Stimulated activated CD8-positive, alpha-beta memory T cell treated with anti-CD3 and anti-CD28 coated beads, Interleukin-7, amount 100 ng/mL, for 24 hours (primary cell): Measurements from ENCODE around the gene TMEM176A.
"Not testable (repeated sequence)": the region's sequence is repeated elsewhere in the genome, so short reads cannot be mapped to it uniquely, and the experiment has no call there.

ENCODE experiments used
- DNase-seq: peaks from one replicate; pipeline ENCODE4 v3.0.0-alpha.2; 2020; ENCODE audit warnings: low read depth

TMEM176A gene

GRCh38 chr7:150788474-150789269 is 11.9 kb upstream of the TMEM176A start:
- DNase-seq: no peak

GRCh38 chr7:150790416-150791075 is 10.0 kb upstream of the TMEM176A start:
- no peak for DNase-seq

- no peak for DNase-seq
Measured at GRCh38 chr7:150791304-150791703, 9.3 kb upstream of the TMEM176A start.

DNA sequence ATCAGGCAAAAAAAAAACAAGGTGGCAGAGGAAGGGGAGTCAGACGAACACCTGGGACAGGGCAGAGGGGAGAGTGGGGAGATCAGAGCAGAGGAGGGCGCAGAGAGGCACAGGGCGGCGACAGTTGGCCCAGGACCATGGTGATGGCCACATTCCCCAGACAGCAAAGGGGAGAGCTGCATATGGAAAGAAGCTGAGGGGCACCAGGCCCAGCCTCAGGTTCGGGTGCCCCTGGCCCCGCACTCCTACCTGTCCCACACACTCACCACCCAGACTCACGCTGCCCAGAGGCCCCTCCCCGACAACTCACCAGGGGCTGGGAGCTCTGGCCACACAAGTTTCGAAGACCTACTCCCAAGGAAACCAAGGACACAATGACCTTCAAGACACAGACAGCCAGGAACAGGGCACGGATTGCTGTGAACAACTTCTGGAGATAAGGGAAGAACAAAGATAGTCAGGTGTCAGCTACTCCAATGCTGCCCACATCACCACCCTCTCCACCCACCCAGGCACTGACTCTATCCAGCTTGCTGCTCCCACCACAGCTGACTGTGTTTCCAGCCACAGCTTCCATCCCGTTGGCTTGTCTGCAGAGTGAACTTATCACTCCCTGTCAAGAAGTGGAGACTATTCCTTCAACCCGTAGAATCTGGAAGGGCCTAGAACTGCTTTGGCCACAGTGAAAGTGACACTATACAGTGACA is 8.7 kb upstream of the TMEM176A start:
- no peak for DNase-seq

DNA sequence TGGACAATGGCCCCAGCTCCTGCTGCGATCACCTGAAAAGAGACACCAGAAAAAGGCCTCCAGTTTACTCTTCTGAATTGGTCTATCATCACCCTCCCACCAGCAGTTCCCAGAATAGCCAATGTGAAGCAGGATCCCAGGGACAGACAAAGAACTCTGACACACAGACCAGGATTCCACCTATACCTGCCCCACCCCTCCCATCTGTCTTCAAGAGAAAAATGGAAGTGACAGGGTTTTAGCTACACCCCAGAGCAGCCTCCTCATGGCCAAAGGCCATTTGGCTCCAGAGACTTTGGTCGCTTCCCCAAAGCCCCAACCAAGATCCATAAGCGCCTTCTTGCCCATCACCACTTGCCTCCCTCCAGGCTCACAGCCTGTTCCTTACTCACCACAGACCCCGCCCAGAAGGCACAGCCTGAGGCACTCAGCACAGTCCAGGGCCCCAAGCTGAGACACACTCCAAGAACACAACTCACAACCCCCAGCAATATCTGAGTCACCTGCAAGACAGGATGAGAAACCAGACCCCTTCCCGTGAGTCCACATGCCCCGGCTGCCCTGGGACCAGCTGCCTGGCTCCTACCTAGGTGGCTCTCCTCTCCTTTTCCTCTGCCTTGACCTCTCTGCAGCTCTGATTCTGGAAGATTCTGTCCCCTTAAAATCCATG is 6.9 kb upstream of the TMEM176A start:
- DNase-seq: no peak

GRCh38 chr7:150797661-150798060 is 2.9 kb upstream of the TMEM176A start:
- no peak for DNase-seq

DNA sequence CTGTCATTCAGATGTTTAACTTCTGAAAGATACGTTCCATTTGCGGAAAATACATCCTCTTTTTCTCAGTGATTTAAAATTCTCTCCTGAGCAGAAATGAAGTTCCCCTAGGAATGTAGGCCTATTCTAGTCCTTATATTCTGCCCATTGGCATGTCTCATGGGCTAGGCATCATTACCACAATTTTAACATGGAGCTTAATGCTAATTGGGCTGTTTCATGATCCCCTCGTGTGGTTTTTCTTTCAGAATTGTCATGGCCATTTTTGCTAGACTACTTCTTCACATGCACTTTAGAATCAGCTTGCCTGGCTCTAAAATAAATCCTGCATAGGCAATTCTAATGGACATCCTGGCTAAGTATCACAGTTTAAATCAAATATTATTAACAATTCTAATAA is 1.4 kb upstream of the TMEM176A start:
- no peak for DNase-seq

DNA sequence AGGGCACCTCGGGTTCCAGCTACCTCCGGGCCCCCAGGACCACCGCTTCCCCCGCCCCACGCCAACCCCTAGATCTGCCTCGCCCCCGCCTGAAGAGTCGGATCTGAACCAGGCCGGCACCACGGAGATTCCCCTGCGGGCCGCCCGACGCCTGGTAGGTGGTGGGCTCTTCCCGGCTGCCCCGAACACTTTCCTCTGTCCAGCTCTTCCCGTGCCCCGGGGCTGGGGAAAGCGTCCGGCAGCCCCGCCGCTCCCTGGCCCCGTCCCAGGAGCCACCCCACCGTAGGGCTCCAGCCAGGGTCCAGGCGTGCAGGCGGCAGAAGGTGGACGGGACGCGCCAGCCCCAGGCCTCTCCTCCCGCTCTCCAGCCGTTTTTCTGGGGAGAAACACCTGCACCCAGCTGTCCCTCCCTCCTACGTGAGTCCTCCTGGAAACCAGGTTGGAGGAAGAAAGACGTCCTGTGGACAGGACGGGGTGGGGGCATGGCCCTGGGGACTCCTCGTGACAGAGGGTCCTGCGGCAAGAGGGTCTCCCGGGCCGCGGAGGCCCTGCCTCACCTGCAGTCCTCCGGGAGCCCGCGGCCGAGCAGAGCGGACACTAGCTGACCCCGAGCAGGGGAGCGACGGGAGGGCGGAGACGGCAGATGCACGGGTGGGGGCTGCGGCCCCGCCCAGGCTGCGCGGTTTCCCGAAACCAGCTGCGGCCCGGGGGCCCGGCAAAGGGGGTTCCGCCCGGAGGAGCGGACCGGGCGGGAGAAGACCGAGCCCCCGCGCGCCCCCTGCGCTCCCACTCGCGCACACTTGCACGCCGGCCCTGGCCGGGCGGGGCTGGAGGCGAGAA is 608 bp upstream of the TMEM176A start, which contains the start of gene TMEM176B:
Gene TMEM176B, minus strand, starts transcription at position 624 of the 840 bp plus-strand sequence. CDS start 3,795 bp downstream, outside the sequence.
- no peak for DNase-seq

- DNase-seq: no peak
Measured at GRCh38 chr7:150801242-150801945, 825 bp downstream of the TMEM176A start.

- no peak for DNase-seq
Measured at GRCh38 chr7:150801946-150802771, 1.6 kb downstream of the TMEM176A start.

DNA sequence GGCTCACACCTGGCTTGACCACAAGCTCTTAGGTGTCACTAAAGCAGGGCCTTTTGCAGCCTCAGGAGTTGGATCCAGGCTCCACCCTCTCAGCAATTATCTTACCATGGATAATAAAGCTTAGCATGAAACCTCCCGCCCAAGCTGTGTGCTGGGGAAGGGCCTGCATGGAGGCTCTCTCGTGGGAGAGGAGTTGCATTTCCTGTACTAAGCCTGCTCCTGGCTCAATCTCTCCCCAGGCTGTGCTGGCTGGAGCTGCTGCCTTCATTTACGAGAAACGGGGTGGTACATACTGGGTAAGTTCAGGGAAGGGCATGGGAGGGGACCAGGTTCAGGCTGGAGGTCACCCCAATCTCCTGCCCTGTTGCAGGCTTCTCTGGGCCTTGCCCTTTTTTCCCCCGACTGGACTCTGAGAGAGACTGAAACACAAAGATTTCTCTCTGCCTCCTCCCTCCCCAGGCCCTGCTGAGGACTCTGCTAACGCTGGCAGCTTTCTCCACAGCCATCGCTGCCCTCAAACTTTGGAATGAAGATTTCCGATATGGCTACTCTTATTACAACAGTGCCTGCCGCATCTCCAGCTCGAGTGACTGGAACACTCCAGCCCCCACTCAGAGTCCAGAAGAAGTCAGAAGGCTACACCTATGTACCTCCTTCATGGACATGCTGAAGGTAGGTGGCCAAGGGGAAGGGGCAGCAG is 2.7 kb downstream of the TMEM176A start:
- DNase-seq: no peak

GRCh38 chr7:150804802-150805201 is 4.2 kb downstream of the TMEM176A start:
- DNase-seq: no peak

- no peak for DNase-seq
Measured at GRCh38 chr7:150805864-150806263, 5.3 kb downstream of the TMEM176A start.

GRCh38 chr7:150806454-150806853 is 5.9 kb downstream of the TMEM176A start:
- no peak for DNase-seq

DNA sequence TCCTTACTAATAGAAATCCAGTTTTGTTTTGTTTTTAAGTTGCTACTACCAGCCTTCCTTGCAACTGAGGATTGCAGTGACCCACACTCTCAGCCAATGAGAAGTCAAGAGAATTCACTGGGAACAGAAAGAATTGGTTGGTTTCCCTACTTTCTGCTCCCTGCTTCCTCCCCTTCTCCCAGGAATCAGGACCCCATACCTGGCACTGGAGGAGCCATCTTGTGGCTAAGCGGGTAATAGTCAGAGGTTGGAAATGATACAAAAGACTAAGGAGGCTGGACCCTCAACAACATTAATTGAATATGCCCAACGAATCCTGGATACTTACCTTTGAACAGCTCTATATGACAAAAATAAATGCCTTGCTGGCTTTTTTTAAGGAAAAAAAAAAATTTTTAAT is 6.3 kb downstream of the TMEM176A start:
- DNase-seq: no peak

- DNase-seq: not testable (repeated sequence)
Measured at GRCh38 chr7:150807616-150808438, 7.3 kb downstream of the TMEM176A start.

DNA sequence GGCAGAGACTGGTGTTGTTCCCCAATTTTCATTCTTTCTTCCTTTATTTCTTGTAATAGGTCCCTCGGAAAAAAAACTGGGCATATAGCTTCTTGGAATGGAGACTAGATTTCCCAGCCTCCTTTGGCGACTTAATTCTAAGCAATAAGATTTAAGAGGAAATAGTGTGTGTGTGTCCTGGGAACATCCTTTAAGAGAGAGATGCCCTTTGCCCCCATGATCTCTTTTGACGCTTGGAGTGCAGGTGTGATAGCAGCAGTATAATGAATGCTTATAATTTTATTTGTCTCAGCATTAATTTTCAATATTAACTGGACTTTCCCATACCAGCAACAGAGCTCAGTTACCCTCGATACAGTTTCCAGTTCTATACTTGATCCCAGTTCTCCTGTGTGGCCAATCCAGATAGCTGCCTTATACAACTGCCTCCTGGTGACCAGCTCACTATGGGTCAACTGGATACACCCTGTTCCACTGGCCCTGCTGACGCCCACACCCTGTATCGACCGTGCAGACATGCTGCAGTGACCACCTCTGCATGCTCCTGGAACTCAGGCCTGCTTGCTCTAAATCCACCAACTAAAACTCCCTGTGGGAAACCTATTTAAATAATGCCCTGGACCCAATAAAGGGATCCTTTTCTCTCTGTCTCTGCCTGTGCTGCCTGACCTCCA is 13.9 kb downstream of the TMEM176A start:
- DNase-seq: no peak

- DNase-seq: no peak
Measured at GRCh38 chr7:150818971-150819370, 18.4 kb downstream of the TMEM176A start.
